Choroid plexus epithelial cell (primary cell): ENCODE measurements around the gene VPS29.
A peak's percentile ranks its signal among the peaks of the same experiment; 100 is the strongest.

Source experiments
- DNase-seq: peaks from one replicate; pipeline ENCODE4 v3.0.0-alpha.2; 2010; ENCODE audit warnings: low read depth
- H3K4me3 ChIP-seq: 2 replicates; pipeline ENCODE4 v1.5.1; 2011; ENCODE audit warnings: low read depth, mild to moderate bottlenecking, control low read depth, low read length, moderate library complexity
- CTCF ChIP-seq: conservative IDR thresholded peaks from 2 replicates; pipeline ENCODE4 v1.5.1; 2011; ENCODE audit warnings: low read depth, mild to moderate bottlenecking, control low read depth, inconsistent platforms, low read length, moderate library complexity

The VPS29 gene

DNA sequence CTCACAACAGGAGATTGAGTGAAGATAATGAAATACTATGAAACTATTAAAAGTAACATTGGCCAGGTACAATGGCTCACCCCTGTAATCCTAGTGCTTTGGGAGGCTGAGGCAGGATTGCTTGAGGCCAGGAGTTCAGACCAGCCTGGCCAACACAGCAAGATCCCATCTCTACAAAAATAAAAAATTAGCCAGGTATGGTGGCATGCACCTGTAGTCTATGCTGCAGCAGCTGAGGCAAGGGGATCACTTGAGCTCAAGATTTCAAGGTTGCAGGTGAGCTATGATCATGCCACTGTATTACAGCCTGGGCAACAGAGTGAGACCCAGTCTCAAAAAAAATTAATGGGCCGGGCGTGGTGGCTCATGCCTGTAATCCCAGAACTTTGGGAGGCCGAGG lies 15.1 kb upstream of the VPS29 start:
- H3K4me3 ChIP-seq = no peak overlapping the region
- no peak for TF ChIP-seq CTCF
- no peak for DNase-seq

GRCh38 chr12:110514363-110514762 lies 12.5 kb upstream of the VPS29 start:
- no peak overlapping the region for H3K4me3 ChIP-seq
- TF ChIP-seq CTCF = no peak
- DNase-seq = no peak

- no peak for DNase-seq
- TF ChIP-seq CTCF = no peak
- H3K4me3 ChIP-seq = no peak overlapping the region
Measured at GRCh38 chr12:110513842-110514241, 11.9 kb upstream of the VPS29 start.

- H3K4me3 ChIP-seq = no peak overlapping the region
- DNase-seq = no peak
- TF ChIP-seq CTCF = no peak
Measured at GRCh38 chr12:110508071-110508586, 6.2 kb upstream of the VPS29 start.

- DNase-seq = no peak
- TF ChIP-seq CTCF = no peak
- H3K4me3 ChIP-seq = no peak overlapping the region
Measured at GRCh38 chr12:110505332-110505731, 3.4 kb upstream of the VPS29 start.

DNA sequence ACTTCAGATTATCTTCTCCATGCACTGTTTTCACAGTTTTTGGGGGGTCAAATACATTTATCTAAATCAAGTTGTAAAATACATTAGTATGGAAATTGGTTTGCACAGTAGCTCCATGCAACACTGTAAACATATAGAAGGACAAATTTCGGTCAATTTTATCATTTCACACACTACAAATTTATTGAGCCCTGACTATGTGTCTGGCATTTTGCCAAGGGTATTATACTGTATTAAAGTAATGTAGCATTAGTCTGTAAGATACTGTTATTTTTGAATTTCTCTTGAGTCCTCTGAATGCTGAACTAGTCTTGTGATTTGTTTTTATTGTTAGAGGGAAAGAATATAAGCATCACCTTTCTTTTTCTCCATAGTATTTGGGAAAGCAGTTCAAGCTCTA lies 1.5 kb upstream of the VPS29 start:
- TF ChIP-seq CTCF = no peak
- no peak for DNase-seq
- H3K4me3 ChIP-seq = no peak overlapping the region

GRCh38 chr12:110501399-110501751 lies 536 bp downstream of the VPS29 start:
- H3K4me3 ChIP-seq = peak overlapping the region; percentile 95
- peak; percentile 58 for DNase-seq
- TF ChIP-seq CTCF = no peak
